MM.1S (cell line): ENCODE measurements around the gene FANCD2OS.

Experiments used
- CTCF ChIP-seq: fragments of 300-600 bp; sonication (generic); IDR thresholded peaks from 2 replicates; pipeline ENCODE4 v1.5.1; 2016; ENCODE audit warnings: antibody characterized with exemption, low read length, mixed read lengths
- EZH2 ChIP-seq: fragments of 300-600 bp; sonication (generic); optimal IDR thresholded peaks from 2 replicates; pipeline ENCODE3; 2017; ENCODE audit warnings: low read depth, mild to moderate bottlenecking, antibody characterized with exemption, low read length, mixed read lengths
- EZH2phosphoT487 ChIP-seq: fragments of 300-600 bp; sonication (generic); IDR thresholded peaks from 2 replicates; pipeline ENCODE4 v1.6.1; 2018; ENCODE audit warnings: antibody characterized with exemption, low read length

GRCh38 chr3:10099041-10099440 lies 9.0 kb downstream of the FANCD2OS start:
- TF ChIP-seq CTCF: no peak
- no peak for TF ChIP-seq EZH2phosphoT487
- TF ChIP-seq EZH2: no peak
